Transverse colon (tissue), 4 donors: ENCODE measurements around the gene SLC27A2.

ENCODE experiments used
- CTCF ChIP-seq, 5 experiments: fragments of 200-600 bp in 3 of 5; fragments of 450-650 bp in 2 of 5; sonication (generic) in 3 of 5; IDR thresholded peaks; 1 replicate in 2 of 5; 2 replicates in 3 of 5; pipeline ENCODE4 v1.5.1; 2016 to 2017; ENCODE audit warnings: antibody characterized with exemption in 5 of 5, inconsistent platforms in 3 of 5, mild to moderate bottlenecking in 2 of 5, moderate library complexity in 1 of 5
- POLR2A ChIP-seq: fragments of 450-650 bp; IDR thresholded peaks from one replicate; pipeline ENCODE4 v1.6.1; 2016; ENCODE audit warnings: antibody characterized with exemption, mild to moderate bottlenecking, moderate library complexity
- POLR2AphosphoS5 ChIP-seq, 3 donors: sonication (generic); formaldehyde crosslinking; IDR thresholded peaks; one replicate each; pipeline ENCODE4 v1.6.1; 2016; ENCODE audit warnings: antibody characterized with exemption in 3 of 3

DNA sequence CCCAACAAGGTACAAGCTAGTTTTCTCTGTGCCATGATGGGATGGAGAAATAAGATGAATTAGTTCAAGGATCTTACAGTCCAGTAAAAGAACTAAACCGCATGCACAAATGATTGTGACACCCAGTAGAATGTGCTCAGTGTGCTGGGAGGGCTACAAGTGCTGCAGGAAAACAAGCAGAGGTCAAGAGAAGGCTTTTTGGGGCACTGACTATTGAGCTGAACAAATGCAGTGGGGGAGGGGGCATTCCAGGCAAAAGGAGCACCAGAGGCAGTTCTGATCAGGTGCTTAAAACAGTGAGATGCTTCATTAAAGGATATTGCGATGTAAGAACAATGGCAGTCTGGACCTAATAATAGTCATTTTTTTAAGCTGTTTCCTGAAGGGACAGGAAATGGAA lies 6.0 kb downstream of the SLC27A2 start:
- TF ChIP-seq CTCF (IDR thresholded peaks at IDR 0.05): no peak
- TF ChIP-seq POLR2A: no peak
- TF ChIP-seq POLR2AphosphoS5 (IDR thresholded peaks at IDR 0.05): no peak
